HepG2 (cell line): ENCODE measurements around the gene SYTL2. TPM values are rescaled to one million over a fixed set of nuclear protein-coding genes. Genes with fewer than 3 reads are reported as not detected.
A peak's percentile ranks its signal among the peaks of the same experiment; 100 is the strongest.

Experiments
- ATAC-seq: fragments of 200-7000 bp; cut with Tn5 transposase; 3 replicates; pipeline ENCODE4 v1.9.1; 2020; ENCODE audit warnings: mild to moderate bottlenecking, moderate library complexity
- BruUV-seq: library from RNA; stranded (reverse); fragments of 400-500 nt; replicated peaks from 2 replicates; lab custom pipeline; 2021; lab: Mats Ljungman, UMichigan
- CTCF ChIA-PET: fragments of 300-600 bp; formaldehyde crosslinking; extraction: SDS; loops from one replicate; lab custom pipeline; 2021; ENCODE audit warnings: low total read pairs, inconsistent platforms, low intra/inter-chr PET ratio; lab: Yijun Ruan, JAX
- POLR2A ChIA-PET: fragments of 350-600 bp; sonication (Branson Sonifier 250); formaldehyde crosslinking; loops from one replicate; lab custom pipeline; 2020; ENCODE audit warnings: antibody characterized with exemption, inconsistent platforms; lab: Yijun Ruan, JAX
- DNase-seq: peaks from one replicate; pipeline ENCODE4 v3.0.0-alpha.2; 2015; ENCODE audit warnings: low spot score
- FAIRE-seq: peaks from 3 replicates; lab custom pipeline; 2011; peaks lifted over from hg19 to GRCh38; lab: Jason Lieb, UNC
- H2AFZ ChIP-seq: one replicate; pipeline ENCODE4 v1.6.1; 2011; ENCODE audit warnings: low read length, inconsistent platforms
- H3K27ac ChIP-seq: fragments of 300-600 bp; 3 replicates; pipeline ENCODE4 v1.8.0; 2011; ENCODE audit warnings: mixed run types, mild to moderate bottlenecking, mixed read lengths, low read length, inconsistent platforms; ENCODE audit not compliant: insufficient read depth; ENCODE audit errors: extremely low read length
- H3K27me3 ChIP-seq, 2 experiments: fragments of 200-600 bp in 1 of 2; 2 replicates in 1 of 2; 3 replicates in 1 of 2; pipeline versions ENCODE4 v1.6.0 to v1.8.0; 2011; ENCODE audit warnings: low read length in 2 of 2, mild to moderate bottlenecking in 2 of 2, moderate library complexity in 2 of 2, inconsistent platforms in 1 of 2; ENCODE audit not compliant: insufficient read depth in 2 of 2, control insufficient read depth in 1 of 2
- H3K36me3 ChIP-seq, 2 experiments: fragments of 200-600 bp in 1 of 2; replicated peaks in 1 of 2; 2 replicates in 1 of 2; 3 replicates in 1 of 2; pipeline versions ENCODE4 v1.5.1 to v1.8.0; 2011; ENCODE audit warnings: low read length in 2 of 2, inconsistent platforms in 1 of 2; ENCODE audit not compliant: insufficient read depth in 2 of 2, control insufficient read depth in 1 of 2
- H3K4me1 ChIP-seq: 2 replicates; pipeline ENCODE4 v1.5.1; 2012; ENCODE audit warnings: low read length, inconsistent platforms; ENCODE audit not compliant: insufficient read depth
- H3K4me2 ChIP-seq: 2 replicates; pipeline ENCODE4 v1.6.0; 2011; ENCODE audit warnings: low read depth, low read length, inconsistent platforms
- H3K4me3 ChIP-seq, 3 experiments: fragments of 200-600 bp in 1 of 3; sonication (generic), shearing (Covaris generic) in 1 of 3; replicated peaks in 1 of 3; 2 replicates each; pipeline ENCODE4 v1.5.1; 2011 to 2016; ENCODE audit warnings: low read length in 3 of 3, inconsistent platforms in 2 of 3, low read depth in 2 of 3, mild to moderate bottlenecking in 2 of 3, control low read depth in 1 of 3, mixed read lengths in 1 of 3; ENCODE audit not compliant: insufficient read depth in 1 of 3
- H3K79me2 ChIP-seq: one replicate; pipeline ENCODE4 v1.6.1; 2011; ENCODE audit warnings: low read length, inconsistent platforms; ENCODE audit not compliant: insufficient read depth
- H3K9ac ChIP-seq: 2 replicates; pipeline ENCODE4 v1.6.0; 2011; ENCODE audit warnings: mild to moderate bottlenecking, low read depth, low read length, inconsistent platforms; ENCODE audit not compliant: insufficient read depth
- H3K9me3 ChIP-seq: 2 replicates; pipeline ENCODE4 v1.5.1; 2012; ENCODE audit warnings: mild to moderate bottlenecking, low read length
- H4K20me1 ChIP-seq: 2 replicates; pipeline ENCODE4 v1.6.0; 2011; ENCODE audit warnings: inconsistent platforms, mild to moderate bottlenecking, low read length, moderate library complexity; ENCODE audit not compliant: insufficient read depth
- ADNP ChIP-seq: sonication (generic); formaldehyde crosslinking; IDR thresholded peaks from 2 replicates; pipeline ENCODE4 v1.4.0; 2020; ENCODE audit warnings: missing genetic modification reagents
- GATA4 ChIP-seq: sonication (generic); IDR thresholded peaks from 2 replicates; pipeline ENCODE4 v1.6.1; 2016; ENCODE audit warnings: antibody characterized with exemption, low read depth, borderline replicate concordance
- NFIC ChIP-seq: IDR thresholded peaks from 2 replicates; pipeline ENCODE4 v1.6.1; 2012; ENCODE audit warnings: mild to moderate bottlenecking, low read length, inconsistent platforms
- ZBTB49 ChIP-seq: sonication (generic); formaldehyde crosslinking; IDR thresholded peaks from 2 replicates; pipeline ENCODE4 v1.4.0; 2020; ENCODE audit warnings: missing genetic modification reagents, borderline replicate concordance
- WGBS: methylation state at CpG from one replicate; pipeline ENCODE4 v1.1.6; 2017; ENCODE audit warnings: low lambda C conversion rate; 5-methylcytosine and 5-hydroxymethylcytosine counted together
- in situ Hi-C: cut with HindIII; loops from 2 replicates; pipeline ENCODE4 v1.10.0; 2017; ENCODE audit warnings: low pct_unique_long_range_greater_than_20kb; ENCODE audit not compliant: extremely low pct_ligation_motif_present
- intact Hi-C: fragments of 100-400 bp; cut with micrococcal nuclease; formaldehyde crosslinking; loops from one replicate; pipeline ENCODE4 v1.10.0; 2022; ENCODE audit not compliant: unreplicated experiment
- polyA plus RNA-seq, 8 experiments: library from polyadenylated mRNA; depleted of rRNA in 3 of 8; stranded (reverse) in 7 of 8; unstranded in 1 of 8; fragments of >200 nt; fragmentation: Illumina TruSeq in 4 of 8; extraction: Trizol in 4 of 8; gene quantifications; 2 replicates each; pipeline versions ENCODE4 v1.2.1 to v1.2.3, GENCODE V29; 2011 to 2016; ENCODE audit warnings: low read depth in 4 of 8, missing spikeins in 1 of 8, mixed read lengths in 1 of 8; ENCODE audit not compliant: insufficient read depth in 1 of 8
- total RNA-seq, 5 experiments: library from RNA; depleted of rRNA; stranded (reverse); fragments of >200 nt; fragmentation: Illumina TruSeq; extraction: Trizol; gene quantifications; 2 replicates each; pipeline ENCODE4 v1.2.3, GENCODE V29; 2016; ENCODE audit warnings: low read depth in 1 of 5
- TF ChIP-seq, protein P1 (sequence below): sonication (generic); formaldehyde crosslinking; IDR thresholded peaks from 2 replicates; pipeline ENCODE4 v1.5.0; 2020; ENCODE audit warnings: mild to moderate bottlenecking, missing genetic modification reagents

The SYTL2 gene
- total and polyA plus RNA-seq, 2 of the 13 experiments (the other 11 are each of a cell fraction or from before 2014, with no cell fraction given) = 0.77 to 0.90 TPM

GRCh38 chr11:85647078-85647477, 163.9 kb downstream of the SYTL2 start:
- no peaks in the 10 kb centered on the region for H4K20me1 ChIP-seq
- no peaks in the 10 kb centered on the region for H3K9me3 ChIP-seq
- H3K9ac ChIP-seq = peak overlapping the region; percentile 80
- peak overlapping the region; percentile 79 for H2AFZ ChIP-seq
- H3K27ac ChIP-seq = peak overlapping the region; percentile 77
- ATAC-seq (peak; percentile 26), DNase-seq (no peak), FAIRE-seq (no peak)
- WGBS = 8% methylated on average over 2 of the region's 2 CpGs
- intact Hi-C loops = loop anchor here (1.0 kb wide), 1 partner anchor 19 kb away; the partner anchor contains the start of gene TMEM126B
- POLR2A ChIA-PET = interaction anchor here (0.7 to 5.7 kb wide), 8 partner anchors 10 to 655 kb away, joined by 3 to 112 read pairs (median 4); partner anchors contain the start of genes CREBZF, DLG2, HIKESHI and PICALM
- CTCF ChIA-PET = no interaction called here
- peak overlapping the region; percentile 81 to 83 (median 82) for H3K4me3 ChIP-seq
- in situ Hi-C loops = loop anchor here (25.0 kb wide), 1 partner anchor 615 kb away; no protein-coding TSS in a partner anchor
- H3K79me2 ChIP-seq = peaks cover 17% of the 10 kb centered on the region
- H3K4me1 ChIP-seq = peaks cover 18% of the 10 kb centered on the region
- H3K4me2 ChIP-seq = peak overlapping the region; percentile 88
- no peaks in the 10 kb centered on the region; a peak in 1 of 5 replicates for H3K36me3 ChIP-seq
- H3K27me3 ChIP-seq = no peaks in the 10 kb centered on the region; a peak in 1 of 5 replicates
- TF ChIP-seq ZBTB49 (CRISPR knock-in tag) (no peak), GATA4 (no peak), ADNP (no peak), NFIC (no peak)
- TF ChIP-seq, protein P1, sequence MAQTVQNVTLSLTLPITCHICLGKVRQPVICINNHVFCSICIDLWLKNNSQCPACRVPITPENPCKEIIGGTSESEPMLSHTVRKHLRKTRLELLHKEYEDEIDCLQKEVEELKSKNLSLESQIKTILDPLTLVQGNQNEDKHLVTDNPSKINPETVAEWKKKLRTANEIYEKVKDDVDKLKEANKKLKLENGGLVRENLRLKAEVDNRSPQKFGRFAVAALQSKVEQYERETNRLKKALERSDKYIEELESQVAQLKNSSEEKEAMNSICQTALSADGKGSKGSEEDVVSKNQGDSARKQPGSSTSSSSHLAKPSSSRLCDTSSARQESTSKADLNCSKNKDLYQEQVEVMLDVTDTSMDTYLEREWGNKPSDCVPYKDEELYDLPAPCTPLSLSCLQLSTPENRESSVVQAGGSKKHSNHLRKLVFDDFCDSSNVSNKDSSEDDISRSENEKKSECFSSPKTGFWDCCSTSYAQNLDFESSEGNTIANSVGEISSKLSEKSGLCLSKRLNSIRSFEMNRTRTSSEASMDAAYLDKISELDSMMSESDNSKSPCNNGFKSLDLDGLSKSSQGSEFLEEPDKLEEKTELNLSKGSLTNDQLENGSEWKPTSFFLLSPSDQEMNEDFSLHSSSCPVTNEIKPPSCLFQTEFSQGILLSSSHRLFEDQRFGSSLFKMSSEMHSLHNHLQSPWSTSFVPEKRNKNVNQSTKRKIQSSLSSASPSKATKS = no peak
- no TSS peak for BruUV-seq

Other genes with a start within 250 kb of the SYTL2 start
- gene DLG2, start 183.8 kb downstream of the SYTL2 start, total RNA-seq (2016; rRNA removed; fragmentation: Illumina TruSeq; extraction: Trizol) = 1.0 and 1.1 TPM in 2 replicates
- 0.34 and 0.46 TPM in 2 replicates for gene DLG2, start 183.8 kb downstream of the SYTL2 start, polyA plus RNA-seq (2011; rRNA removed)
- 54.8 and 81.8 TPM in 2 replicates for gene TMEM126B, start 182.5 kb downstream of the SYTL2 start, total RNA-seq (2016; rRNA removed; fragmentation: Illumina TruSeq; extraction: Trizol)
- 26.2 and 33.6 TPM in 2 replicates for gene TMEM126B, start 182.5 kb downstream of the SYTL2 start, polyA plus RNA-seq (2011; rRNA removed)
- gene TMEM126A, start 163.2 kb downstream of the SYTL2 start, total RNA-seq (2016; rRNA removed; fragmentation: Illumina TruSeq; extraction: Trizol) = 66.9 and 68.7 TPM in 2 replicates
- gene TMEM126A, start 163.2 kb downstream of the SYTL2 start, polyA plus RNA-seq (2011; rRNA removed) = 33.8 and 59.5 TPM in 2 replicates
- 17.2 and 43.1 TPM in 2 replicates for gene CREBZF, start 146.0 kb downstream of the SYTL2 start, total RNA-seq (2016; rRNA removed; fragmentation: Illumina TruSeq; extraction: Trizol)
- gene CREBZF, start 146.0 kb downstream of the SYTL2 start, polyA plus RNA-seq (2011; rRNA removed) = 30.6 and 31.1 TPM in 2 replicates
- 0.38 and 0.60 TPM in 2 replicates for gene CCDC89, start 124.9 kb downstream of the SYTL2 start, total RNA-seq (2016; rRNA removed; fragmentation: Illumina TruSeq; extraction: Trizol)
- gene CCDC89, start 124.9 kb downstream of the SYTL2 start, polyA plus RNA-seq (2011; rRNA removed) = 0.13 TPM in 1 of 2 replicates, not detected in the other
- gene CCDC83, start 44.2 kb upstream of the SYTL2 start, total RNA-seq (2016; rRNA removed; fragmentation: Illumina TruSeq; extraction: Trizol) = not detected in 2 replicates
- not detected in 2 replicates for gene CCDC83, start 44.2 kb upstream of the SYTL2 start, polyA plus RNA-seq (2011; rRNA removed)